Measurements from ENCODE around the gene BEND3. TPM values are rescaled to one million over a fixed set of nuclear protein-coding genes. Genes with fewer than 3 reads are reported as not detected.
"Not testable (repeated sequence)": the region's sequence is repeated elsewhere in the genome, so short reads cannot be mapped to it uniquely, and the experiment has no call there.

Gene BEND3
- total RNA-seq, 1 donor from 2014 or later: 2.1 TPM

DNA sequence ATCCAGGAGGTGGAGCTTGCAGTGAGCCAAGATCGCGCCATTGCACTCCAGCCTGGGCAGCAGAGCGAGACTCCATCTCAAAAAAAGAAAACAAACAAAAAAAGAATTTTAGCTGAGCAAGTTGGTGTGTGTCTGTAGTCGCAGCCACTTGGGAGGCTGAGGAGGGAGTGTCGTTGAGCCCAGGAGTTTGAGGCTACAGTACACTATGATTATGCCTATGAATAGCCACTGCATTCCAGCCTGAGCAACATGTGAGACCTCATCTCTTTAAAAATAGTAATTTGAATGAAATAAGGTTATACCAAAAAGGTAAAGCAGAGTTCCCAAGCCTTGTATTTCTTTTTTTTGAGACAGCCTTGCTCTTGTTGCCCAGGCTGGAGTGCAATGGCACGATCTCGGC, 67.5 kb downstream of the BEND3 start:
- H3K27ac ChIP-seq (ENCODE audit: low read depth, low read length): no peak overlapping the region
- H3K9ac ChIP-seq (ENCODE audit: low read depth in 1 of 3, low read length in 3 of 3): no peak overlapping the region
- H3K4me1 ChIP-seq (ENCODE audit: control insufficient read depth in 3 of 3, insufficient read depth in 3 of 3, low read length in 3 of 3): no peaks in the 10 kb centered on the region
- no peaks in the 10 kb centered on the region for H3K9me3 ChIP-seq (ENCODE audit: control insufficient read depth in 3 of 3, low read length in 3 of 3)
- no peaks in the 10 kb centered on the region for H3K27me3 ChIP-seq (ENCODE audit: control insufficient read depth in 3 of 3, insufficient read depth in 3 of 3, low read length in 3 of 3)
- H3K4me3 ChIP-seq (ENCODE audit: low read length in 3 of 3): no peak overlapping the region
- H3K36me3 ChIP-seq (ENCODE audit: control insufficient read depth in 3 of 3, insufficient read depth in 3 of 3, low read length in 3 of 3): peaks cover 15 to 28% (median 19%) of the 10 kb centered on the region in 3 donors

DNA sequence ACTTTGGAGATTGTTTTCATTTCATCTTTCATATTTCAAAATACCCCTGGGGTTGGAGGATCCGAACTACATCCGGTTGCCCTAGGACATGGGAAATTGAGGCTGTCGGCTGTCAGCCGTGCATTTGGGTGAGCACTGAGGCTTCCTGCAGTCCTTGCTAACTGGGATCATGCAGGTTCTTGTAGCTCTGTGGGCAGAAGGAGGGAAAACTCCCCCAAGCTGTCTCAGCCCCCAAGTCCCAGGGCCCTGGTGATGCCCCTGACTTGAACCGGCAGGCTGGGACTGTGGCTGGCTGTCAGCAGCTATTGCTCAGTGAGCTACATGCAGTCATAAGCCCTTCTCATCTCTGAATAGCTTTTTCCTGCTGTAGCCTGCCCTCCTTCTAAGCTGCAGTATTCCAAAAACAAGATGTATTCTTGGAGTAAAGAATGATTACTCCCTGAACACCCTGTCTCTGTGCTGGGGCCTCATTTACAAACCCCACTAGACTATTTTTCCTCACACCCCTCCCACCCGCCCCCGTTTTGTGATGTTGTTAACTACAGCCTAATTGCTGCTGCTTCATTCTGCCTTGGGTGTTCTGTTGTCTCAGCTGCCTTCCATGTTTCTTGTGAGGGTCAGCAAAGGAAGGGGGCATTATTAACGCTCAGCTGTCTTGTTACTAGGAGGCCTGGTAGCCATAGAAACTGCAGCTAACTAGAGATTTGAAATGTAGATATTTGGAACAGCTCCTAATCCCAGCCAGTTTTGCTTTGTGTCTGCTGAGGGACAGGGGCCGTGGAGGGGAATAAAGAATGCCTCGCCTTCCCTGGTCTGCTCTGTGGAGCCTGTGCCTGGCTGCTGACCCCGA, 69.3 kb downstream of the BEND3 start:
- Histone ChIP-seq H3K36me3 (ENCODE audit: control insufficient read depth in 3 of 3, insufficient read depth in 3 of 3, low read length in 3 of 3) (peaks cover 15 to 23% (median 15%) of the 10 kb centered on the region in 3 donors), H3K27me3 (ENCODE audit: control insufficient read depth in 3 of 3, insufficient read depth in 3 of 3, low read length in 3 of 3) (no peaks in the 10 kb centered on the region), H3K9ac (ENCODE audit: low read depth in 1 of 3, low read length in 3 of 3) (no peak overlapping the region), H3K27ac (ENCODE audit: low read depth, low read length) (no peak overlapping the region), H3K4me1 (ENCODE audit: control insufficient read depth in 3 of 3, insufficient read depth in 3 of 3, low read length in 3 of 3) (peaks cover 0 to 4% (median 0%) of the 10 kb centered on the region in 3 donors), H3K4me3 (ENCODE audit: low read length in 3 of 3) (no peak overlapping the region), H3K9me3 (ENCODE audit: control insufficient read depth in 3 of 3, low read length in 3 of 3) (no peaks in the 10 kb centered on the region)

DNA sequence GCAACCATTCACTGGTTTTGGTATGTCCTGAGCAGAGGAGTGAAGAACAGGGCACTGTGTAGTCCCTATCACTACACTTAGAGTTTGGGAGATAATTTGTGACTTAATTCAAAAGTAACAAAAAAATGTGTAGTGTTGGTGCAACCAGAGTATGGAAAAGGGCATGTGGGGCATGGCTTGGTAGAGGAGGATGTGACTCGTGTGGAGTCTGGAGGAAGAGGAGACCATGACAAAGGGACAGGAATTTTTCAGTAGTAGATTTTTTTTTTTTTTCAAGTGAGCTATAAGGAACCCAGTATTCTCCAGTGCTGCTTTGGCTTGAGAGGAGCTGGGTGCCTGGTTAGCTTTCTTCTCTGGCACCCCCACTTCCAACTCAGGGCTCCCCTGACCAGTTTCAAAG, 82.2 kb downstream of the BEND3 start:
- H3K9ac ChIP-seq (ENCODE audit: low read depth in 1 of 3, low read length in 3 of 3): no peak overlapping the region
- no peaks in the 10 kb centered on the region for H3K27me3 ChIP-seq (ENCODE audit: control insufficient read depth in 3 of 3, insufficient read depth in 3 of 3, low read length in 3 of 3)
- no peaks in the 10 kb centered on the region for H3K9me3 ChIP-seq (ENCODE audit: control insufficient read depth in 3 of 3, low read length in 3 of 3)
- no peak overlapping the region for H3K4me3 ChIP-seq (ENCODE audit: low read length in 3 of 3)
- H3K36me3 ChIP-seq (ENCODE audit: control insufficient read depth in 3 of 3, insufficient read depth in 3 of 3, low read length in 3 of 3): peaks cover 0 to 2% (median 0%) of the 10 kb centered on the region in 3 donors
- H3K27ac ChIP-seq (ENCODE audit: low read depth, low read length): no peak overlapping the region
- peaks cover 10 to 23% (median 15%) of the 10 kb centered on the region in 3 donors for H3K4me1 ChIP-seq (ENCODE audit: control insufficient read depth in 3 of 3, insufficient read depth in 3 of 3, low read length in 3 of 3)

DNA sequence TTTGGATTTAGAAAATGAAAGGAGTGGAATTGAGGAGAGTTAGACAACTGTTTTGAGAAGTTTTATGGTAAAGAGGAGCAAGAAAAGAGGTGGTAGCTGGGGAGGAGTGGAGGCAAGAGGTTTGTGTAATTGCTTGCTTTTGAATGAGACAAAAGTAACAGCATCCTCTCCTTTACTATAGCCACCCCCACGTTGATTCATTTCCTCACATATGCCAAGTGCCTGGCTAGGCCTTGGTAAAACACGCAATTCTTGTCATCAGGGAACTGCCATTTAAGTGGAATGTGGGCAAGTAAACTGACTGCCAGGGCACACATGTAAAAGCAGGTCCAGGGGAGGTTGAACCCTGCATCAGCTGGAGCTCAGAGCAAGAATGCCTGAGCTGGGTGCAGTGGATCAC, 83.3 kb downstream of the BEND3 start:
- Histone ChIP-seq H3K4me1 (ENCODE audit: control insufficient read depth in 3 of 3, insufficient read depth in 3 of 3, low read length in 3 of 3) (peaks cover 11 to 24% (median 15%) of the 10 kb centered on the region in 3 donors), H3K4me3 (ENCODE audit: low read length in 3 of 3) (no peak overlapping the region), H3K27ac (ENCODE audit: low read depth, low read length) (no peak overlapping the region), H3K9ac (ENCODE audit: low read depth in 1 of 3, low read length in 3 of 3) (no peak overlapping the region), H3K27me3 (ENCODE audit: control insufficient read depth in 3 of 3, insufficient read depth in 3 of 3, low read length in 3 of 3) (no peaks in the 10 kb centered on the region), H3K36me3 (ENCODE audit: control insufficient read depth in 3 of 3, insufficient read depth in 3 of 3, low read length in 3 of 3) (peaks cover 0 to 2% (median 0%) of the 10 kb centered on the region in 3 donors), H3K9me3 (ENCODE audit: control insufficient read depth in 3 of 3, low read length in 3 of 3) (no peaks in the 10 kb centered on the region)

DNA sequence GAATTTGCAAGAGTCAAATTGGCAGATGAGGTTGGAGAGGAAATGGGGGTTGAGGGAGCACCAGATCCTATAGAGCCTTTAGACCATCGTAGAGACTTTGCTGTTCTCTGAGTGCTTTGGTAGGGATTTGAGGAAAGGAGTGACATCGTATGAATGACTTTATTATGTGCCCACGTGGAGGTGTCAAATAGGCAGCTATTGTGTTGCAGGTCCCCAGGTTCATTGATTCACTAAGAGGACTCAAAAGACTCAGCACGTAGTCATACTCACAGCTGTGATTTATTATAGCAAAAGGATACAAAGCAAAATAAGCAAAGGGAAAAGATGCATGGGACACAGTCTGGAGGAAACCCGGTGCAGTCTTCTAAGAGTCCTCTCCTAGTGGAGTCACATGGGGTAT, 85.2 kb downstream of the BEND3 start:
- Histone ChIP-seq H3K36me3 (ENCODE audit: control insufficient read depth in 3 of 3, insufficient read depth in 3 of 3, low read length in 3 of 3) (peaks cover 0 to 2% (median 0%) of the 10 kb centered on the region in 3 donors), H3K27ac (ENCODE audit: low read depth, low read length) (no peak overlapping the region), H3K4me1 (ENCODE audit: control insufficient read depth in 3 of 3, insufficient read depth in 3 of 3, low read length in 3 of 3) (peaks cover 11 to 24% (median 15%) of the 10 kb centered on the region in 3 donors), H3K4me3 (ENCODE audit: low read length in 3 of 3) (no peak overlapping the region), H3K9me3 (ENCODE audit: control insufficient read depth in 3 of 3, low read length in 3 of 3) (no peaks in the 10 kb centered on the region), H3K9ac (ENCODE audit: low read depth in 1 of 3, low read length in 3 of 3) (no peak overlapping the region), H3K27me3 (ENCODE audit: control insufficient read depth in 3 of 3, insufficient read depth in 3 of 3, low read length in 3 of 3) (no peaks in the 10 kb centered on the region)

DNA sequence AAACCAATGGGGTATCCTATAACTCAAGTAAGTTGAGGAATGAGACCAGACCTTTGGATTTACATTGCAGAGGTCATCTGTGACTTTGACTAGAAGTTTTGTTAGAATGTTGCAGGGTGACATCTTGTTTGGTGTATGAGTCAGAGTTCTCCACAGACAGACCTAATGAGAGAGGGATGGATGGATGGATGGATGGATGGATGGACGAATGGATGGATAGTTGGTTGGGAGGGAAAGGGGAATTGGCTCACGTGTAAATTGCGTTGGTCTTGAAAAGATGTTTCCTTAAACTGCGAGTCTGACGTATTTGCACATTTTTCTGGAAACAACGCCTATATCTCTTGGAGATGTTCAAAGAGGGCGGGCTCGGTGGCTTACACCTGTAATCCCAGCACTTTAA, 88.3 kb downstream of the BEND3 start:
- Histone ChIP-seq H3K9ac (ENCODE audit: low read depth in 1 of 3, low read length in 3 of 3) (no peak overlapping the region), H3K9me3 (ENCODE audit: control insufficient read depth in 3 of 3, low read length in 3 of 3) (no peaks in the 10 kb centered on the region), H3K27ac (ENCODE audit: low read depth, low read length) (no peak overlapping the region), H3K27me3 (ENCODE audit: control insufficient read depth in 3 of 3, insufficient read depth in 3 of 3, low read length in 3 of 3) (no peaks in the 10 kb centered on the region), H3K4me1 (ENCODE audit: control insufficient read depth in 3 of 3, insufficient read depth in 3 of 3, low read length in 3 of 3) (peaks cover 11 to 24% (median 15%) of the 10 kb centered on the region in 3 donors), H3K4me3 (ENCODE audit: low read length in 3 of 3) (no peak overlapping the region), H3K36me3 (ENCODE audit: control insufficient read depth in 3 of 3, insufficient read depth in 3 of 3, low read length in 3 of 3) (peaks cover 0 to 2% (median 0%) of the 10 kb centered on the region in 3 donors)

DNA sequence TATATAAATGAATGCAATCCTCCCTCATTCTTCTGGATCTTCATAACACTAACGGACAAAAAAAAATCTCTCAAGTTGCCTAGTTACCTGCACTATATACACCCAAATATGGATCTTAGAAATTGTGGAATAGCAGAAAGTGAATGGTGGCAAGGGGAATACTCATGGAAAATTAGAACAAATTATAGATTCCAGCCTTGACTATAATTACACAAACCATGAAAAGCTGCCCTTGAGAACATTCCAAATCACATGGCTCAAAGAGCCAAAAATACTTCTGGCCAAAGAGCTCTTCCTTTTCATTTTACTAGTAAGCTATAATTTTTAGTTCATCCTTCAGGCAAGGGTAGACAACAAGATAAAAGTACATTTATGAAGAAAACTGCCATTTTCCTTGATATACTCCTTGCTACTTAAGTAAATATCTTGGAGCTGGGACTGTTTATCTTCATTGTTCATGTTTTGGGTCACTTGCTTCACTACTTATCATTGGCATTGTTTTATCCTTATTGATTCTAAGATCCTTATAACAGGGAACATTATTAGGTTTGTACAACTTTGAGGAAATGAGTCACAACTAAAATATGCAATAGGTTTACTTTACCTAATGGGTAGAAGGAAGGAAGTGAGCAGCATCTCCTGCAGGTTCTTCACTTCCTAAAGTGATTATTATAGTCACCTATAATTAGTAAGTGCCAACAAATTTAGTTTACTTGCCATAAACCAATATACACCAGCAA, 93.7 kb downstream of the BEND3 start:
- Histone ChIP-seq H3K9me3 (ENCODE audit: control insufficient read depth in 3 of 3, low read length in 3 of 3) (no peaks in the 10 kb centered on the region), H3K36me3 (ENCODE audit: control insufficient read depth in 3 of 3, insufficient read depth in 3 of 3, low read length in 3 of 3) (no peaks in the 10 kb centered on the region), H3K4me3 (ENCODE audit: low read length in 3 of 3) (no peak overlapping the region), H3K4me1 (ENCODE audit: control insufficient read depth in 3 of 3, insufficient read depth in 3 of 3, low read length in 3 of 3) (no peaks in the 10 kb centered on the region), H3K9ac (ENCODE audit: low read depth in 1 of 3, low read length in 3 of 3) (no peak overlapping the region), H3K27ac (ENCODE audit: low read depth, low read length) (no peak overlapping the region), H3K27me3 (ENCODE audit: control insufficient read depth in 3 of 3, insufficient read depth in 3 of 3, low read length in 3 of 3) (no peaks in the 10 kb centered on the region)

DNA sequence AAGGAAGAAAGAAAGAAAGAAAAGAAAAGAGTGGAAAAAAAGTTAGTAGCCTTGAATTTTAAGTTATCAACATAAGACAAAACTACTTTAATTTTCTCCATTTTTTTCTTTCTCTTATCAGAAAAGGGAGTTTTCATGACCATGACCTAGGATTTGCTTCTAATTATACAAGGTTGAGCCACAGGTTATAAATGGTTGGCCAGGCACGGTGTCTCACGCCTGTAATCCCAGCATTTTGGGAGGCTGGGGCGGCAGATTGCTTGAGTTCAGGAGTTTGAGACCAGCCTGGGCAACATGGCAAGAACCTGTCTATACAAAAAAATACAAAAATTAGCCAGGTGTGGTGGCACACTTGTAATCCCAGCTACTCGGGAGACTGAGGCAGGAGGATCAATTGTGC, 95.1 kb downstream of the BEND3 start:
- H3K27me3 ChIP-seq (ENCODE audit: control insufficient read depth in 3 of 3, insufficient read depth in 3 of 3, low read length in 3 of 3): no peaks in the 10 kb centered on the region
- H3K27ac ChIP-seq (ENCODE audit: low read depth, low read length): no peak overlapping the region
- H3K9me3 ChIP-seq (ENCODE audit: control insufficient read depth in 3 of 3, low read length in 3 of 3): no peaks in the 10 kb centered on the region
- H3K9ac ChIP-seq (ENCODE audit: low read depth in 1 of 3, low read length in 3 of 3): no peak overlapping the region
- no peak overlapping the region for H3K4me3 ChIP-seq (ENCODE audit: low read length in 3 of 3)
- H3K36me3 ChIP-seq (ENCODE audit: control insufficient read depth in 3 of 3, insufficient read depth in 3 of 3, low read length in 3 of 3): no peaks in the 10 kb centered on the region
- H3K4me1 ChIP-seq (ENCODE audit: control insufficient read depth in 3 of 3, insufficient read depth in 3 of 3, low read length in 3 of 3): no peaks in the 10 kb centered on the region

DNA sequence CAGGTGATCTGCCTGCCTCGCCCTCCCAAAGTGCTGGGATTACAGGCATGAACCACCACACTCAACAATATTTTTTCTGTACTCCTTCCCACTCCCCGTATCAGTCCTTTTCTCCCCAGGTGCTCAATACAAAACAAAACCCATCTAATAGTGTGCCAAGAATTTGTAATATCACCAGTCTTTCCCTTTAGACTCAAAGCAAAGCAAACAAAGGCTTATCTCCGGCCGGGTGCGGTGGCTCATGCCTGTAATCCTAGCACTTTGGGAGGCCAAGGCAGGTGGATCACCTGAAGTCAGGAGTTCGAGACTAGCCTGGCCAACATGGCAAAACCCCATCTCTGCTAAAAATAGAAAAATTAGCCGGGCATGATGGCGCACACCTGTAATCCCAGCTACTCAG, 95.7 kb downstream of the BEND3 start:
- not testable (repeated sequence) for H3K4me3 ChIP-seq (ENCODE audit: low read length in 3 of 3); H3K36me3 ChIP-seq (ENCODE audit: control insufficient read depth in 3 of 3, insufficient read depth in 3 of 3, low read length in 3 of 3); H3K27me3 ChIP-seq (ENCODE audit: control insufficient read depth in 3 of 3, insufficient read depth in 3 of 3, low read length in 3 of 3); H3K4me1 ChIP-seq (ENCODE audit: control insufficient read depth in 3 of 3, insufficient read depth in 3 of 3, low read length in 3 of 3); H3K9ac ChIP-seq (ENCODE audit: low read depth in 1 of 3, low read length in 3 of 3); H3K27ac ChIP-seq (ENCODE audit: low read depth, low read length); H3K9me3 ChIP-seq (ENCODE audit: control insufficient read depth in 3 of 3, low read length in 3 of 3)

DNA sequence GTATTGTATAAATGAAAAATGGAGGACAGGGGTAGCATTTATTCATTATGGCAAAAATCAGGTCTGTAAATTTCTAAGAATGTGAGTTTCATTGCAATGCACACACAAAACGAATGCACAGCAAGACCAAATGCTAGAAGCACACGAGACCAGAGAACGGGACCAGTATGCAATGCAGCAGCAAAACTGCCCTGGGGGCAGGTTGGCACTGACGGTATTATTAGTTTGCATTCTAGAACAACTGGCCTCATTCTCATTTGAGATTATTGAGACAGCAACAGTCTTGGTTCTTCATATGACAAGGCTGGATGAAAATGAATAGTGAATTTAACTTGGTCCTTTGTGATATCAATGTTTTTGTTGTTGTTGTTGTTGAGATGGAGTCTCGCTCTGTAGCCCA, 96.3 kb downstream of the BEND3 start:
- Histone ChIP-seq H3K27ac (ENCODE audit: low read depth, low read length) (no peak overlapping the region), H3K9me3 (ENCODE audit: control insufficient read depth in 3 of 3, low read length in 3 of 3) (no peaks in the 10 kb centered on the region), H3K9ac (ENCODE audit: low read depth in 1 of 3, low read length in 3 of 3) (no peak overlapping the region), H3K4me3 (ENCODE audit: low read length in 3 of 3) (no peak overlapping the region), H3K27me3 (ENCODE audit: control insufficient read depth in 3 of 3, insufficient read depth in 3 of 3, low read length in 3 of 3) (no peaks in the 10 kb centered on the region), H3K4me1 (ENCODE audit: control insufficient read depth in 3 of 3, insufficient read depth in 3 of 3, low read length in 3 of 3) (no peaks in the 10 kb centered on the region), H3K36me3 (ENCODE audit: control insufficient read depth in 3 of 3, insufficient read depth in 3 of 3, low read length in 3 of 3) (no peaks in the 10 kb centered on the region)

Measured in skeletal muscle tissue (tissue), 4 donors.